DND-41 (cell line): Measurements from ENCODE around the gene TAS2R31.
A peak's percentile ranks its signal among the peaks of the same experiment; 100 is the strongest.

Source experiments
- ATAC-seq: fragments of 200-7000 bp; cut with Tn5 transposase; 3 replicates; pipeline ENCODE4 v1.9.1; 2021; ENCODE audit warnings: low read depth; ENCODE audit not compliant: insufficient read depth
- DNase-seq: peaks from one replicate; pipeline ENCODE4 v3.0.0-alpha.2; 2020
- H2AFZ ChIP-seq: 2 replicates; pipeline ENCODE4 v1.6.0; 2012; ENCODE audit warnings: low read depth, low read length
- H3K27ac ChIP-seq: 2 replicates; pipeline ENCODE4 v1.5.1; 2012; ENCODE audit warnings: low read length, inconsistent platforms
- H3K27me3 ChIP-seq: fragments of 200-600 bp; sonication (generic); 2 replicates; pipeline ENCODE4 v1.6.0; 2012; ENCODE audit warnings: low read length, mild to moderate bottlenecking, inconsistent platforms; ENCODE audit not compliant: insufficient read depth, poor library complexity
- H3K36me3 ChIP-seq: 2 replicates; pipeline ENCODE4 v1.5.1; 2012; ENCODE audit warnings: low read length, inconsistent platforms; ENCODE audit not compliant: insufficient read depth
- H3K4me1 ChIP-seq: 2 replicates; pipeline ENCODE4 v1.5.1; 2012; ENCODE audit warnings: mild to moderate bottlenecking, low read length; ENCODE audit not compliant: insufficient read depth
- H3K4me2 ChIP-seq: 2 replicates; pipeline ENCODE4 v1.6.0; 2012; ENCODE audit warnings: mild to moderate bottlenecking, moderate library complexity, low read length, inconsistent platforms; ENCODE audit not compliant: insufficient read depth
- H3K4me3 ChIP-seq, 2 experiments: fragments of 200-600 bp in 1 of 2; shearing (Covaris generic) in 1 of 2; 2 replicates each; pipeline ENCODE4 v1.5.1; 2012 to 2016; ENCODE audit warnings: inconsistent platforms in 2 of 2, low read length in 2 of 2, mild to moderate bottlenecking in 2 of 2, low read depth in 1 of 2, moderate library complexity in 1 of 2
- H3K79me2 ChIP-seq: 2 replicates; pipeline ENCODE4 v1.6.0; 2012; ENCODE audit warnings: low read length, inconsistent platforms; ENCODE audit not compliant: insufficient read depth
- H3K9ac ChIP-seq: 2 replicates; pipeline ENCODE4 v1.6.0; 2012; ENCODE audit warnings: low read depth, mild to moderate bottlenecking, inconsistent platforms, low read length, moderate library complexity
- H3K9me3 ChIP-seq: 2 replicates; pipeline ENCODE4 v1.5.1; 2012; ENCODE audit warnings: low read length, moderate library complexity, mild to moderate bottlenecking, inconsistent platforms; ENCODE audit not compliant: insufficient read depth, severe bottlenecking
- H4K20me1 ChIP-seq: 2 replicates; pipeline ENCODE4 v1.6.0; 2012; ENCODE audit warnings: low read length; ENCODE audit not compliant: insufficient read depth
- EZH2 ChIP-seq: IDR thresholded peaks from 3 replicates; pipeline ENCODE4 v1.6.1; 2012; ENCODE audit warnings: borderline replicate concordance, low read depth, mild to moderate bottlenecking, moderate library complexity, low read length, inconsistent platforms; ENCODE audit not compliant: severe bottlenecking
- TF ChIP-seq, protein P1 (sequence below): IDR thresholded peaks from 2 replicates; pipeline ENCODE4 v1.5.1; 2012; ENCODE audit warnings: borderline replicate concordance, low read length, moderate library complexity, mild to moderate bottlenecking; ENCODE audit not compliant: poor library complexity, severe bottlenecking; ENCODE audit errors: extremely low read depth

The TAS2R31 gene

DNA sequence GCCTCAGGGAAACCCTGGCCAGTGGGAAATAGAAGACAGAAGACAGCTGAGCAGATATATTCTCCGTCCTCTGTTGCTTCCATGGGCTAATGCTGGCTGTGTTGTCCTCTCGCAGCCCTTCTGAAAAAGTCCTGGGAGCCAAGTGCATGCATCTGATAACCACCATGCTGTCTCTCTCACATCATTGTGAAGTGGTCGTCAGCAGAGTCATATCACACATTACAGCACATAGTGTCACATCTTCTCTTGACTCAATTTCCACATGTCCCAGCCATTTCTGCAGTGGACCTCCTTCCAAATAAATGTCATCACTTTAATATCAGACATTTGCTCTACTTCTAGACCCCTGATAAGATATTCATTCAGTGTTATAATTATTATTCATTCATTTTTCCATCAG, 36.9 kb downstream of the TAS2R31 start:
- Histone ChIP-seq H3K4me1 (no peaks in the 10 kb centered on the region), H4K20me1 (no peaks in the 10 kb centered on the region), H3K27me3 (no peaks in the 10 kb centered on the region), H3K9me3 (no peaks in the 10 kb centered on the region), H3K36me3 (peaks cover 19% of the 10 kb centered on the region; the same call in 1 of the 2 replicates), H2AFZ (no peak overlapping the region), H3K4me2 (no peak overlapping the region), H3K9ac (no peak overlapping the region), H3K4me3 (no peak overlapping the region), H3K79me2 (no peaks in the 10 kb centered on the region), H3K27ac (no peak overlapping the region)
- no peak for TF ChIP-seq EZH2
- TF ChIP-seq, protein P1, sequence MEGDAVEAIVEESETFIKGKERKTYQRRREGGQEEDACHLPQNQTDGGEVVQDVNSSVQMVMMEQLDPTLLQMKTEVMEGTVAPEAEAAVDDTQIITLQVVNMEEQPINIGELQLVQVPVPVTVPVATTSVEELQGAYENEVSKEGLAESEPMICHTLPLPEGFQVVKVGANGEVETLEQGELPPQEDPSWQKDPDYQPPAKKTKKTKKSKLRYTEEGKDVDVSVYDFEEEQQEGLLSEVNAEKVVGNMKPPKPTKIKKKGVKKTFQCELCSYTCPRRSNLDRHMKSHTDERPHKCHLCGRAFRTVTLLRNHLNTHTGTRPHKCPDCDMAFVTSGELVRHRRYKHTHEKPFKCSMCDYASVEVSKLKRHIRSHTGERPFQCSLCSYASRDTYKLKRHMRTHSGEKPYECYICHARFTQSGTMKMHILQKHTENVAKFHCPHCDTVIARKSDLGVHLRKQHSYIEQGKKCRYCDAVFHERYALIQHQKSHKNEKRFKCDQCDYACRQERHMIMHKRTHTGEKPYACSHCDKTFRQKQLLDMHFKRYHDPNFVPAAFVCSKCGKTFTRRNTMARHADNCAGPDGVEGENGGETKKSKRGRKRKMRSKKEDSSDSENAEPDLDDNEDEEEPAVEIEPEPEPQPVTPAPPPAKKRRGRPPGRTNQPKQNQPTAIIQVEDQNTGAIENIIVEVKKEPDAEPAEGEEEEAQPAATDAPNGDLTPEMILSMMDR: no peak
- DNase-seq (no peak), ATAC-seq (no peak)

DNA sequence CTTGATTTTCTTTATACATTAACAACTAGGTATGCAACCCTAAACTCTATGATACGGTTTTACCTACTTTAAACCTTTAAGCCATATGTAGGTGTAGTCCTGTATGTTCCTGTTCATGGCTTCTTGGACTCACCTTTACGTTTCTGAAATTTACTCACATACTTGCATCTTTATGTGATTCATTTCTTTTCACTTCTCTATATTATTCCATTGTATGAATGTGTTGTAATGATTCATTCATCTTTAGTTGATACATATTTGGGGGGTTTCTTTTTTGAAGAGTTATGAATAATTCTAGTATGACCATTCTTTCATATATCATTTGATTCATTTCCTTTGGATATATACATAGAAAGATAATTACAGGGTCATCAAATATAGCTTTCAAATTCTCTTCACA, 42.1 kb downstream of the TAS2R31 start:
- H3K36me3 ChIP-seq: peaks cover 10% of the 10 kb centered on the region; the same call in 1 of the 2 replicates
- H3K79me2 ChIP-seq: no peaks in the 10 kb centered on the region
- H2AFZ ChIP-seq: no peak overlapping the region
- no peak overlapping the region for H3K4me3 ChIP-seq
- no peak overlapping the region for H3K4me2 ChIP-seq
- H3K4me1 ChIP-seq: no peaks in the 10 kb centered on the region
- H3K27ac ChIP-seq: no peak overlapping the region
- no peak for ATAC-seq
- H3K9ac ChIP-seq: no peak overlapping the region
- no peaks in the 10 kb centered on the region for H3K27me3 ChIP-seq
- no peak for TF ChIP-seq EZH2
- TF ChIP-seq, protein P1: no peak
- peaks cover 17% of the 10 kb centered on the region; the same call in 1 of the 2 replicates for H4K20me1 ChIP-seq
- no peak for DNase-seq
- H3K9me3 ChIP-seq: no peaks in the 10 kb centered on the region

DNA sequence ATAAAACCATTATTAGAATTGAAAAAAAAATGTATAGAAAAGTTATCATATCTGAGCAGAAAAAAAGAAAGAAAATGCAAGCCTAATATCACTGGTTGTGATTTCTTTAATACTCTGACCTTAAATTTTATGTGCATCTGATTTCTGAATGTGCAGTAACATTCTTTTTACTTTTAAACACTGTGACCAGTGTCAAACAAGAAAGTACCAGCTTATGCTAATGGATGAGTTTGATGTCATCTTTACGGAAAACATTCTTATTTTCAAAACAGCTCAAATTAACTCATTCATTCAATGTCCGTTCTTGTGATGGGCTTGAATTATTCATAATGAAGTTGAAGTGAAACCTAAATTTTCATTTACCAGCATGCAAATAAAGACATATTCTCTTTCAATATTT, 44.4 kb downstream of the TAS2R31 start, which contains the start of gene TAS2R50:
Gene TAS2R50 (minus strand): TSS at position 101 of the 400 bp plus-strand sequence. CDS start 52 bp downstream, at position 49.
- Histone ChIP-seq H2AFZ (no peak within 1 kb of the TSS), H3K9me3 (no peaks in the 10 kb centered on the region), H3K27me3 (no peaks in the 10 kb centered on the region), H3K4me1 (peaks cover 13% of the 10 kb centered on the region), H3K4me3 (no peak within 1 kb of the TSS), H3K27ac (no peak within 1 kb of the TSS), H3K36me3 (0 out of 2 replicates have a peak, but pooled peaks cover 5% of the 10 kb centered on the region), H3K9ac (no peak within 1 kb of the TSS), H4K20me1 (peaks cover 34% of the 10 kb centered on the region), H3K4me2 (no peak within 1 kb of the TSS), H3K79me2 (no peaks in the 10 kb centered on the region)
- DNase-seq: no peak
- TF ChIP-seq, protein P1: no peak
- TF ChIP-seq EZH2: no peak
- ATAC-seq: no peak

DNA sequence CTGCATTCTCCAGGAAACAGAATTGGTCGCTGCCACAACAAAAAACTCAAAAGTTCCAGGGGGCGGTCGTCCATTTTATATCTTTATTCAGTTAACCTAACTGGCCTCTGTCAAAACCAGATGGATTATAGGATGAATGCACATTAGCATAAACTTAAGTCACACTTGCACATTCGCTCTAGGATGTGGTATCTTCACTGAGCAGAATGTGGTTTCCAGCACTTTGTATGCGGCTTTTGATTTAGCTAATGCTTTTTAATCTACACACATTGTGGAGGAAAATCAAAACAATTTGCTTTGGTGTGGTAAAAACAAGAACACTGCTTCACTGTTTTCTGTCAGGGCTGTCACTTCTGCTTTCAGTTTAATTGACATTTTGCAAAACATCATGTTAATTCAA, 49.0 kb downstream of the TAS2R31 start:
- Histone ChIP-seq H3K27me3 (no peaks in the 10 kb centered on the region), H3K27ac (no peak overlapping the region), H4K20me1 (peaks cover 66% of the 10 kb centered on the region), H3K9ac (no peak overlapping the region), H2AFZ (no peak overlapping the region), H3K4me1 (peaks cover 13% of the 10 kb centered on the region), H3K4me2 (no peak overlapping the region), H3K9me3 (no peaks in the 10 kb centered on the region), H3K79me2 (0 out of 2 replicates have a peak, but pooled peaks cover 8% of the 10 kb centered on the region), H3K4me3 (no peak overlapping the region), H3K36me3 (no peaks in the 10 kb centered on the region)
- peak; percentile 67 for DNase-seq
- TF ChIP-seq, protein P1: no peak
- TF ChIP-seq EZH2: no peak
- peak; percentile 99 for ATAC-seq
